ENCODE measurements around the gene ZNF407.

The ZNF407 gene

GRCh38 chr18:75083131-75083530 is 485.5 kb downstream of the ZNF407 start:
- TF ChIP-seq TEAD4 (IDR thresholded peaks at IDR 0.05), result no peak
- no peak for TF ChIP-seq ZBTB7A (IDR thresholded peaks at IDR 0.05; ENCODE audit: low read depth)
- TF ChIP-seq NFIC (IDR thresholded peaks at IDR 0.05), result no peak
- no peak for TF ChIP-seq TAF1 (IDR thresholded peaks at IDR 0.05; ENCODE audit: low read depth)
- TF ChIP-seq EP300 (IDR thresholded peaks at IDR 0.05; ENCODE audit: borderline replicate concordance), result no peak
- no peak for TF ChIP-seq TCF12 (IDR thresholded peaks at IDR 0.05; ENCODE audit: low read depth)

DNA sequence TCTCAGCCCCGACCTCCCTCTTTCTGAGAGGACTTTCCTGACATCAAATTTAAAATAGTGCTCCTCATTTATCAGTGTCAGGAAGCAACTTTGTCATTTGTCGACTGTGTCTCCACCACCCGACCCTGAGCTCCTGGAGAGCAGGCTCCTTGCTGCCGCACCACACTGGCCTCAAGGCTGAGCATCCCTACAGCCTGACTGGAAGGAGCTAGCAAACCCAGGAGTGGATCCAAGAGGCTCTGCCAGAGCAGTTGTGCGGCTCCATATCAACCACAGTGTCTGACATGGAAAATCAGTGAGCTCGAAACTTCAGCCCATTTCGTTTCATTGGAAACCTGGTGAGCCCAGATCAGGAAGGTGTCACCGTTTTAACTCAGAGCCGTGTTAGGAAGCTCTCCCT is 486.1 kb downstream of the ZNF407 start:
- no peak for TF ChIP-seq YY1 (IDR thresholded peaks at IDR 0.05; ENCODE audit: low read depth)
- no peak for TF ChIP-seq CEBPB (IDR thresholded peaks at IDR 0.05)
- no peak for TF ChIP-seq NFIC (IDR thresholded peaks at IDR 0.05)
- TF ChIP-seq EP300 (IDR thresholded peaks at IDR 0.05; ENCODE audit: borderline replicate concordance), result no peak
- no peak for TF ChIP-seq MAX (IDR thresholded peaks at IDR 0.05)
- no peak for TF ChIP-seq RAD21 (IDR thresholded peaks at IDR 0.05; ENCODE audit: low read depth)
- no peak for TF ChIP-seq EGR1 (IDR thresholded peaks at IDR 0.05)
- no peak for TF ChIP-seq TEAD4 (IDR thresholded peaks at IDR 0.05)
- TF ChIP-seq TCF12 (IDR thresholded peaks at IDR 0.05; ENCODE audit: low read depth), result no peak
- TF ChIP-seq CREB1 (IDR thresholded peaks at IDR 0.05; ENCODE audit: low read depth), result no peak
- no peak for TF ChIP-seq USF1 (IDR thresholded peaks at IDR 0.05)
- no peak for TF ChIP-seq TAF1 (IDR thresholded peaks at IDR 0.05; ENCODE audit: low read depth)
- no peak for TF ChIP-seq FOXM1 (IDR thresholded peaks at IDR 0.05; ENCODE audit: borderline replicate concordance, low read depth)

DNA sequence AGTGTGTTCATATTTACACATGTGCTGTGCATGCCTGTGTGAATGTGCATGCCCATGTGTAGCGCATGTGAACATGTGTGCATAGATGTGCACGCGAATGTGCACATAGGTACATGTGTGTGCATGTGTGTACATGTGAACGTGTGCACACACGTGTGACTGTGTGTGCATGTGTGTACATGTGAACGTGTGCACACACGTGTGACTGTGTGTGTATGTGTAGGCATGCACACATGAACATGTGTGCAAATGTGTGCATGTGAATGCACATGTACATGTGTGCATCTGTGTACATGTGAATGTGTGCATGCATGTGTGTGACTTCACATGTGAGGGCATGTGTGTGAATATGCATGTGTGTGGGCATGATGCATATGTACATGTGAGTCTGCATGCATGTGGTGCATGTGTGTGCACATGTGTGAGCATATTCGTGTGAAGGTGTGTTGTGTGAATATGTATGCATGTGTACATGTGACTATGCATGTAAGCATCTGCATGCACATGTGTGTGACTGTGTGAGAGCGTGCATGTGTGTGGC is 488.9 kb downstream of the ZNF407 start:
- TF ChIP-seq TEAD4 (IDR thresholded peaks at IDR 0.05) (no peak), ZBTB7A (IDR thresholded peaks at IDR 0.05; ENCODE audit: low read depth) (no peak), EP300 (IDR thresholded peaks at IDR 0.05; ENCODE audit: borderline replicate concordance) (no peak), CEBPB (IDR thresholded peaks at IDR 0.05) (no peak), REST (IDR thresholded peaks at IDR 0.05; ENCODE audit: low read depth) (no peak), YY1 (IDR thresholded peaks at IDR 0.05; ENCODE audit: low read depth) (no peak), FOXM1 (IDR thresholded peaks at IDR 0.05; ENCODE audit: borderline replicate concordance, low read depth) (no peak), NFIC (IDR thresholded peaks at IDR 0.05) (no peak), MAX (IDR thresholded peaks at IDR 0.05) (no peak), USF1 (IDR thresholded peaks at IDR 0.05) (no peak), CREB1 (IDR thresholded peaks at IDR 0.05; ENCODE audit: low read depth) (no peak), TCF12 (IDR thresholded peaks at IDR 0.05; ENCODE audit: low read depth) (no peak), TAF1 (IDR thresholded peaks at IDR 0.05; ENCODE audit: low read depth) (no peak), EGR1 (IDR thresholded peaks at IDR 0.05) (no peak), RAD21 (IDR thresholded peaks at IDR 0.05; ENCODE audit: low read depth) (no peak)

DNA sequence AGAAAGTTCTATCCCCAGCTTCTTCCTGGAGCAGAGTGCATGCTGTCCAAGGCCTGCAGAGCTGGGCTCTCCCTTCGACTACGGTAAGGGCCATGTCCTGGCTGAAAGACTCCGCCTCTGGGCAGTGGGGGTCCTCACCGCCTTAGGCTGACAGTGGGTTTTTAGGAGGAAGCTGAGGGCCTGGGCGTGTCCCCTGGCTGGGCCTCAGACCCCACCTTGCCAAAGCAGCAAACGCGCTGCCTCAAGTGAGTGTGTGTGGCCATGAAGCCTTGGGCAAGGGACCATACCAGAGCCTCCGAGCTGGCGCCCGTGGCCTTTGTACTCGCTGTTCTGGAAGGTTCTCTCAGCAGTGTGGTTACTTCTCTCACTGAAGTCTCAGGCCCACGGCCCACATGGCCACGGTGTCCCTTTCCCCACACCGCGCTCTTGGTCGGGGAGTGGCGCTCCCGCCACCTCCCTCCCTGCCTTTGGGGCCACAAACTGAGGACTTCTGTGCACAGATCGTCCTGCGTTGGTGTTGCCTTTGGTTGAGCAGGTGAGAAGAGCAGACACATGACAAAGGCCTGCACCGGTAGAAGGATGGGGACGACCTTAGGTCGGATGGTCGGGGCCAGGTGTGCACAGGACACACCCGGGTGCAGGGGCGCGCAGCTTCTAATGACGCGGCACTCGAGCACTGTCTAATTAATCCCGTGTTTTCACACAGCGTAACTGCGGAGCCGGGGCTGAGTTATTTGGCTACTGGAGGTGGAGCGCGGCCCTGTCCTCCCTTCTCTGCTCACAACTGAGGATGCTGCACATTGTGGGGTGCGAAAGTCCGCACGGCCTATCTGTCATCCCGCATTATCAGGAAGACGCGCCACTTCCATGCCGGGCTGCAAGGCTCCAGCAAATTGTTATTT is 489.7 kb downstream of the ZNF407 start:
- TF ChIP-seq YY1 (IDR thresholded peaks at IDR 0.05; ENCODE audit: low read depth) (no peak), TEAD4 (IDR thresholded peaks at IDR 0.05) (no peak), NFIC (IDR thresholded peaks at IDR 0.05) (no peak), EP300 (IDR thresholded peaks at IDR 0.05; ENCODE audit: borderline replicate concordance) (no peak), FOXM1 (IDR thresholded peaks at IDR 0.05; ENCODE audit: borderline replicate concordance, low read depth) (no peak)

DNA sequence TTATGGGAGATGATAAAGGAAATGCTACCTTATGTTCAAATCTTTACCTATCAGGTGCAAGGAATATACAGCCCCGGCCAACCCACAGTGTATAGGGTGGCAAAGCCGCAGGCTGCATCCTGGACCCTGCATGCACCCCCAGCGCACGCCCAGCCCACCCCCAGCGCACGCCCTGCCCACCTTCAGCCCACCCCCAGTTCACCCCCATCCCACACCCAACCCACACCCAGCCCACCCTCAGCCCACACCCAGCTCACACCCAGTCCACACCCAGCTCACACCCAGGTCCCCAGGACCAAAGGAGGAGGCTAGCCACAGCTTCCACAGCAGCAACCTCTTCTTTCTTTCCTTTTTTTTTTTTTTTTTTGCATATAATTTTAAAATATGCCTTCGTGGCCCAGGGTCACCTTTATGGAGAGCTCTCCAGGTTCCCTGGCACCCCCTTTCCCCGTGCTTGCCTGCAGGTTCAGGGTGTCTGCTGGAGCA is 490.4 kb downstream of the ZNF407 start:
- no peak for TF ChIP-seq FOXM1 (IDR thresholded peaks at IDR 0.05; ENCODE audit: borderline replicate concordance, low read depth)

DNA sequence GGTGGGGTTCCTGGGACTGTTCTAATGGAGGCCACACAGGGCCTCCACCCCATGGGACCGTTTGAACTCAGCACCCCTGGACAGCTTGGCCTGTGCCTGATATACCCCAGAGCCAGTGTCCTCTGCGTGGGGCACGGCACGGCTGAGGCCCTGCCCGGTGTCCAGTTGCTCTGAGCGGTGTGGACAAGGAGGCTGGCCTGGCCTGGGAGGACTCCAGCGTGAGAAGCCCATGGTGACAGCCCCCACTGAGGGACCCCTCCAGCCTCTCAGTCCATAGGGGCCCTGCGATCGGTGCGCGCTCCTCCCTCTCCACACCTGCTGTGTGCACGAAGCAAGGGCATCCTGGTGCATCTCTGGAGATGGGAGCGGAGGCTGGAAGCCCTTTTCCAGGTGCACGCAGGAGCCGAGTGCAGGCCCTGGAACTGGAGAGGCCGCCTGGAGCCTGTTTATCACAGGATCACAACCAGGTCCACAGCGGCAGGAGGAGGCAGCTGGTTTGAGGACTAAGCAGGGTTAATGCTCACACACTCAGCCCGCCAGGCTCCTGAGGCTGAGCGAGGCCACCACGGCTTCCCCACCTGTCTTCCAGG is 491.0 kb downstream of the ZNF407 start:
- TF ChIP-seq MAX (IDR thresholded peaks at IDR 0.05) (no peak), CEBPB (IDR thresholded peaks at IDR 0.05) (no peak), CREB1 (IDR thresholded peaks at IDR 0.05; ENCODE audit: low read depth) (no peak), FOXM1 (IDR thresholded peaks at IDR 0.05; ENCODE audit: borderline replicate concordance, low read depth) (no peak), YY1 (IDR thresholded peaks at IDR 0.05; ENCODE audit: low read depth) (no peak), TAF1 (IDR thresholded peaks at IDR 0.05; ENCODE audit: low read depth) (no peak), ZBTB7A (IDR thresholded peaks at IDR 0.05; ENCODE audit: low read depth) (no peak), REST (IDR thresholded peaks at IDR 0.05; ENCODE audit: low read depth) (no peak)

Measured in Ishikawa (cell line).